ENCODE measurements around the gene NTRK3.

DNA sequence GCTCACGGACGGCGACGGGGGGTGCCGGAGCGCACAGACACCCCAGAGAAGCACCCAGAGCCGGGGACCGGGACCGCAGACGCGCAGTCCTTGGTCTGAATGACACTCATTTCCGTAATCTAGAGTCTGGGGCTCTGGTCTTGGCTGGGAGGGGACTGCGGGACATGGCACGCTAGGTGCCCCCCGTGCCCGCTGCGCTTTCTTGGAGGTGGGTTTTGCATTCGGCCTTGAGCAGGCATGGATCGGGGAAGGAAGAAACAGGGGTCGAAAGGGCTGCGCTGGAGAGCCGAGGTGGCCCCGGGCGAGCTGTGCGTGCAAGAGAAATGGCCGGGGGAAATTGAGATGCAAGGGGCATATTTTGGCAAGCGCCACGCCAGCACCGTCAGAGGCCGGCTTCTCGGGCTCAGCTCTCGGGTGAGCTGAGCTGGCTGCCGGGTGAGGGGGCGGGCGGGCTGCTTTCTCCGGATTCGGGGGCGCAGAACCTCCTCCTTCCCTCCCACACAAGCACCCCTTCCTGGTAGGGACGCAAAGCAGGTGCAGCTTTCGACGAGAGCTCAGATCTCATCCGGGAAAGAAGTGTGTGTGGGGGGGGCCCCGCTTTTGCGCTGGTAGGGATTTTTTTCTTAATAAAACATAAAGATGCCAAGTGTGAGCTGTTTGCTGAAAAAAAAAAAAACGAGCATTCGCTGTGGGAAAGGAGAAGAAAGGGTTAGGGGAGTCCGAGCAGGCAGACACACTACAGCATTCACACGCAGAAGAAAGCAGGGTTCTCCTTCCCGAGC is 963 bp upstream of the NTRK3 start:
- TF ChIP-seq, protein P1, sequence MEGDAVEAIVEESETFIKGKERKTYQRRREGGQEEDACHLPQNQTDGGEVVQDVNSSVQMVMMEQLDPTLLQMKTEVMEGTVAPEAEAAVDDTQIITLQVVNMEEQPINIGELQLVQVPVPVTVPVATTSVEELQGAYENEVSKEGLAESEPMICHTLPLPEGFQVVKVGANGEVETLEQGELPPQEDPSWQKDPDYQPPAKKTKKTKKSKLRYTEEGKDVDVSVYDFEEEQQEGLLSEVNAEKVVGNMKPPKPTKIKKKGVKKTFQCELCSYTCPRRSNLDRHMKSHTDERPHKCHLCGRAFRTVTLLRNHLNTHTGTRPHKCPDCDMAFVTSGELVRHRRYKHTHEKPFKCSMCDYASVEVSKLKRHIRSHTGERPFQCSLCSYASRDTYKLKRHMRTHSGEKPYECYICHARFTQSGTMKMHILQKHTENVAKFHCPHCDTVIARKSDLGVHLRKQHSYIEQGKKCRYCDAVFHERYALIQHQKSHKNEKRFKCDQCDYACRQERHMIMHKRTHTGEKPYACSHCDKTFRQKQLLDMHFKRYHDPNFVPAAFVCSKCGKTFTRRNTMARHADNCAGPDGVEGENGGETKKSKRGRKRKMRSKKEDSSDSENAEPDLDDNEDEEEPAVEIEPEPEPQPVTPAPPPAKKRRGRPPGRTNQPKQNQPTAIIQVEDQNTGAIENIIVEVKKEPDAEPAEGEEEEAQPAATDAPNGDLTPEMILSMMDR (IDR thresholded peaks at IDR 0.05) = no peak
- no peak for TF ChIP-seq POLR2A (IDR thresholded peaks at IDR 0.05)

Data from testis (tissue), 2 donors.